GM12878 (cell line): Measurements from ENCODE around the gene NRP1. TPM values are rescaled to one million over a fixed set of nuclear protein-coding genes. Genes with fewer than 3 reads are reported as not detected.

ENCODE experiments used
- ATAC-seq: fragments of 200-7000 bp; cut with Tn5 transposase; 3 replicates; pipeline ENCODE4 v1.9.1; 2020; ENCODE audit warnings: mild to moderate bottlenecking, moderate library complexity
- BruUV-seq: library from RNA; stranded (reverse); fragments of 400-500 nt; replicated peaks from 2 replicates; lab custom pipeline; 2021; lab: Mats Ljungman, UMichigan
- CTCF ChIA-PET: fragments of 300-600 bp; sonication (Branson Sonifier 250); formaldehyde crosslinking; extraction: SDS; loops from one replicate; lab custom pipeline; 2021; ENCODE audit warnings: inconsistent platforms; lab: Yijun Ruan, JAX
- POLR2A ChIA-PET: fragments of 350-600 bp; formaldehyde crosslinking; extraction: SDS; loops from one replicate; lab custom pipeline; 2021; ENCODE audit warnings: inconsistent platforms; lab: Charles Lee
- RAD21 ChIA-PET: fragments of 300-600 bp; sonication (Branson Sonifier 250); formaldehyde crosslinking; loops from one replicate; lab custom pipeline; 2023; ENCODE audit warnings: antibody characterized with exemption; ENCODE audit not compliant: unreplicated experiment; lab: Charles Lee
- SMC1A ChIA-PET: fragments of 300-600 bp; sonication (Branson Sonifier 250); formaldehyde crosslinking; loops from one replicate; lab custom pipeline; 2023; ENCODE audit not compliant: unreplicated experiment, uncharacterized antibody; lab: Charles Lee
- DNase-seq: peaks from one replicate; pipeline ENCODE4 v3.0.0-alpha.2; 2011; ENCODE audit warnings: low read depth, low spot score
- FAIRE-seq: peaks from 3 replicates; lab custom pipeline; 2011; peaks lifted over from hg19 to GRCh38; lab: Jason Lieb, UNC
- H2AFZ ChIP-seq: 2 replicates; pipeline ENCODE4 v1.6.0; 2011; ENCODE audit warnings: low read depth, low read length, control low read depth; ENCODE audit not compliant: control insufficient read depth
- H3K27ac ChIP-seq: 2 replicates; pipeline ENCODE4 v1.5.1; 2011; ENCODE audit warnings: control low read depth; ENCODE audit not compliant: control insufficient read depth, insufficient read depth
- H3K27me3 ChIP-seq, 2 experiments: replicated peaks in 1 of 2; 2 replicates each; pipeline versions ENCODE4 v1.6.0 to v1.6.1; 2011; ENCODE audit warnings: low read length in 1 of 2; ENCODE audit not compliant: control insufficient read depth in 2 of 2, insufficient read depth in 2 of 2
- H3K36me3 ChIP-seq, 2 experiments: 2 replicates each; pipeline ENCODE4 v1.5.1; 2011; ENCODE audit warnings: low read length in 1 of 2; ENCODE audit not compliant: control insufficient read depth in 2 of 2, insufficient read depth in 2 of 2
- H3K4me1 ChIP-seq: 2 replicates; pipeline ENCODE4 v1.6.1; 2011; ENCODE audit warnings: mild to moderate bottlenecking, low read length, moderate library complexity, mixed read lengths; ENCODE audit not compliant: control insufficient read depth, insufficient read depth
- H3K4me2 ChIP-seq: 2 replicates; pipeline ENCODE4 v1.6.0; 2011; ENCODE audit warnings: control low read depth; ENCODE audit not compliant: control insufficient read depth, insufficient read depth
- H3K4me3 ChIP-seq: fragments of 200-600 bp; sonication (generic); 2 replicates; pipeline ENCODE4 v1.5.1; 2016
- H3K79me2 ChIP-seq: 2 replicates; pipeline ENCODE4 v1.6.0; 2011; ENCODE audit warnings: low read length; ENCODE audit not compliant: control insufficient read depth, insufficient read depth
- H3K9ac ChIP-seq: 2 replicates; pipeline ENCODE4 v1.8.0; 2011; ENCODE audit warnings: low read length, control low read depth, mixed read lengths; ENCODE audit not compliant: control insufficient read depth, insufficient read depth
- H3K9me3 ChIP-seq: replicated peaks from 3 replicates; pipeline ENCODE4 v1.5.1; 2011; ENCODE audit warnings: mild to moderate bottlenecking, low read length; ENCODE audit not compliant: control insufficient read depth, insufficient read depth
- H4K20me1 ChIP-seq: 2 replicates; pipeline ENCODE4 v1.6.0; 2011; ENCODE audit not compliant: control insufficient read depth, insufficient read depth
- FOS ChIP-seq: IDR thresholded peaks from 3 replicates; pipeline ENCODE4 v1.6.1; 2011; ENCODE audit warnings: borderline replicate concordance; ENCODE audit not compliant: insufficient read length; ENCODE audit errors: extremely low read depth
- MYC ChIP-seq: IDR thresholded peaks from 2 replicates; pipeline ENCODE4 v1.6.1; 2011; ENCODE audit warnings: mild to moderate bottlenecking, low read length, moderate library complexity, inconsistent platforms; ENCODE audit not compliant: insufficient read depth, insufficient replicate concordance, insufficient read length, severe bottlenecking
- NR2C2 ChIP-seq: IDR thresholded peaks from 2 replicates; pipeline ENCODE4 v1.6.1; 2011; ENCODE audit warnings: borderline replicate concordance, low read depth; ENCODE audit not compliant: control insufficient read depth, insufficient read length
- RAD21 ChIP-seq: IDR thresholded peaks from 2 replicates; pipeline ENCODE4 v1.6.1; 2011; ENCODE audit warnings: mild to moderate bottlenecking, low read depth, low read length, moderate library complexity; ENCODE audit not compliant: insufficient read depth
- RCOR1 ChIP-seq: conservative IDR thresholded peaks from 2 replicates; pipeline ENCODE4 v1.6.1; 2012; ENCODE audit warnings: low read depth, low read length, improper control_type of control experiment
- SP1 ChIP-seq: IDR thresholded peaks from one replicate; pipeline ENCODE4 v1.6.1; 2011; ENCODE audit warnings: low read depth, low read length
- TBL1XR1 ChIP-seq: IDR thresholded peaks from 2 replicates; pipeline ENCODE4 v1.6.1; 2012; ENCODE audit warnings: low read depth, low read length, improper control_type of control experiment
- WGBS: methylation state at CpG from one replicate; pipeline ENCODE4 v1.1.6; 2016; ENCODE audit warnings: low lambda C conversion rate; ENCODE audit not compliant: insufficient replicate concordance, insufficient coverage; ENCODE audit errors: missing lambda C conversion rate; 5-methylcytosine and 5-hydroxymethylcytosine counted together
- in situ Hi-C: fragments of 300-500 bp; cut with MboI; formaldehyde crosslinking; loops from 9 replicates; pipeline ENCODE4 v1.14.3; 2018; ENCODE audit warnings: mixed read lengths
- intact Hi-C: fragments of 100-400 bp; cut with micrococcal nuclease; formaldehyde crosslinking; loops from one replicate; pipeline ENCODE4 v1.14.2; 2022; ENCODE audit not compliant: unreplicated experiment
- polyA plus RNA-seq, 11 experiments: library from polyadenylated mRNA; depleted of rRNA in 4 of 11; unstranded in 6 of 11; stranded (reverse) in 5 of 11; fragments of >200 nt; fragmentation: Nextera tagmentation in 4 of 11; fragmentation: Illumina TruSeq in 1 of 11; extraction: Ambion mirVana in 4 of 11; extraction: Trizol in 1 of 11; gene quantifications; 1 replicate in 1 of 11; 2 replicates in 10 of 11; pipeline versions ENCODE4 v1.2.1 to v1.2.3, GENCODE V29; 2011 to 2016; ENCODE audit warnings: inconsistent platforms in 2 of 11, missing spikeins in 2 of 11, low read depth in 1 of 11
- total RNA-seq, 4 experiments: library from RNA; depleted of rRNA in 3 of 4; stranded (reverse); fragments of >200 nt in 3 of 4; fragmentation: Illumina TruSeq in 1 of 4; extraction: Trizol in 1 of 4; gene quantifications; 2 replicates each; pipeline versions ENCODE4 v1.2.1 to v1.2.3, GENCODE V29; 2013 to 2021
- TF ChIP-seq, protein P1 (sequence below): fragments of 450-650 bp; IDR thresholded peaks from 2 replicates; pipeline ENCODE4 v1.6.1; 2016; ENCODE audit warnings: mild to moderate bottlenecking
- TF ChIP-seq, protein P2 (sequence below): fragments of 450-650 bp; IDR thresholded peaks from 2 replicates; pipeline ENCODE4 v1.6.1; 2017; ENCODE audit warnings: low read depth, mild to moderate bottlenecking, moderate library complexity

Gene NRP1
- total and polyA plus RNA-seq, 10 of the 15 experiments (the other 5 are each of a cell fraction or from before 2014, with no cell fraction given) = 0.11 to 12.1 (median 0.52) TPM

DNA sequence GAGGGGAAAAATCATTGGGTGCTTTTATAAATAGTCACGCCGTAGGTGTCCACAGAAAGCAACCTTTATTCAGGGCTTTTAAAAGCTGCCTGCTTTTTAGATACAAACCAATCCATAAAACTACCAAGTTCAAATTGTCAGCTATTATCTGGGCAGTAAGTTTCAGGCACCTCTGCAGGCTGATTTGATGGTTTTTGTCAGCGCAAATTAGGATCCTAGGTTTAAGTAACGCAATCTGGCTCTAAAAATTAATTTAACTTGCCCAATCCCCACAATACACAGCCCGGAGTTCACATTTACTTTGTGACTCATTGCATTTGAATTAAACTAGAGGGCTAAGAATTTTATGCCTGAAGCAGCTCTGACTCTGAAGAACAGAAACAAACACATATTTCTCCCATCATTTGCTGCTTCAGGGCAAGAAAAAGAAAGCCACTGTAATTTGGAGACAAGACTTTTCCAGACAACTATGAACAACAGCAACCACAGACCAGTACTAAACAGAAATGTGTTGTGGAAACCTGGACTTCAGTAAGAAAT is 43.3 kb downstream of the NRP1 start:
- POLR2A ChIA-PET = no interaction called here
- Histone ChIP-seq H3K27ac (no peak overlapping the region), H3K4me2 (no peak overlapping the region), H3K9ac (no peak overlapping the region), H3K36me3 (no peaks in the 10 kb centered on the region), H2AFZ (no peak overlapping the region), H3K9me3 (no peaks in the 10 kb centered on the region), H4K20me1 (no peaks in the 10 kb centered on the region), H3K4me1 (no peaks in the 10 kb centered on the region), H3K4me3 (no peak overlapping the region), H3K27me3 (no peaks in the 10 kb centered on the region), H3K79me2 (no peaks in the 10 kb centered on the region)
- no peak for FAIRE-seq
- no peak for ATAC-seq
- 48% methylated on average over 5 of the region's 5 CpGs for WGBS
- TF ChIP-seq RCOR1 (no peak), NR2C2 (no peak), RAD21 (no peak), MYC (no peak), TBL1XR1 (no peak), FOS (no peak), SP1 (no peak)
- TF ChIP-seq, protein P1, sequence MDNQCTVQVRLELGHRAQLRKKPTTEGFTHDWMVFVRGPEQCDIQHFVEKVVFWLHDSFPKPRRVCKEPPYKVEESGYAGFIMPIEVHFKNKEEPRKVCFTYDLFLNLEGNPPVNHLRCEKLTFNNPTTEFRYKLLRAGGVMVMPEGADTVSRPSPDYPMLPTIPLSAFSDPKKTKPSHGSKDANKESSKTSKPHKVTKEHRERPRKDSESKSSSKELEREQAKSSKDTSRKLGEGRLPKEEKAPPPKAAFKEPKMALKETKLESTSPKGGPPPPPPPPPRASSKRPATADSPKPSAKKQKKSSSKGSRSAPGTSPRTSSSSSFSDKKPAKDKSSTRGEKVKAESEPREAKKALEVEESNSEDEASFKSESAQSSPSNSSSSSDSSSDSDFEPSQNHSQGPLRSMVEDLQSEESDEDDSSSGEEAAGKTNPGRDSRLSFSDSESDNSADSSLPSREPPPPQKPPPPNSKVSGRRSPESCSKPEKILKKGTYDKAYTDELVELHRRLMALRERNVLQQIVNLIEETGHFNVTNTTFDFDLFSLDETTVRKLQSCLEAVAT = no peak
- TF ChIP-seq, protein P2, sequence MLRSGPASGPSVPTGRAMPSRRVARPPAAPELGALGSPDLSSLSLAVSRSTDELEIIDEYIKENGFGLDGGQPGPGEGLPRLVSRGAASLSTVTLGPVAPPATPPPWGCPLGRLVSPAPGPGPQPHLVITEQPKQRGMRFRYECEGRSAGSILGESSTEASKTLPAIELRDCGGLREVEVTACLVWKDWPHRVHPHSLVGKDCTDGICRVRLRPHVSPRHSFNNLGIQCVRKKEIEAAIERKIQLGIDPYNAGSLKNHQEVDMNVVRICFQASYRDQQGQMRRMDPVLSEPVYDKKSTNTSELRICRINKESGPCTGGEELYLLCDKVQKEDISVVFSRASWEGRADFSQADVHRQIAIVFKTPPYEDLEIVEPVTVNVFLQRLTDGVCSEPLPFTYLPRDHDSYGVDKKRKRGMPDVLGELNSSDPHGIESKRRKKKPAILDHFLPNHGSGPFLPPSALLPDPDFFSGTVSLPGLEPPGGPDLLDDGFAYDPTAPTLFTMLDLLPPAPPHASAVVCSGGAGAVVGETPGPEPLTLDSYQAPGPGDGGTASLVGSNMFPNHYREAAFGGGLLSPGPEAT = no peak
- no peak for DNase-seq
- RAD21 ChIA-PET = no interaction called here
- intact Hi-C loops = no loop called here
- SMC1A ChIA-PET = interaction anchor here (0.6 kb wide), 1 partner anchor 86 kb away, joined by 3 read pairs; no protein-coding TSS in a partner anchor
- in situ Hi-C loops = no loop called here
- CTCF ChIA-PET = no interaction called here
- BruUV-seq = no TSS peak
